NCI-H128 (cell line): ENCODE results near the gene TMEM267.
A peak's percentile ranks its signal among the peaks of the same experiment; 100 is the strongest.
"Not testable (repeated sequence)": the region's sequence is repeated elsewhere in the genome, so short reads cannot be mapped to it uniquely, and the experiment has no call there.

Experiments
- DNase-seq: peaks from one replicate; lab custom pipeline; 2025; ENCODE audit not compliant: unreplicated experiment; lab: John Stamatoyannopoulos, UW

The TMEM267 gene

GRCh38 chr5:43483298-43484105 is at the start of gene TMEM267:
TSS of gene TMEM267 (minus strand) at chr5:43483865. CDS start at chr5:43453969, 29,896 bp downstream.
- peak; percentile 87 for DNase-seq

GRCh38 chr5:43530648-43531047 is 47.0 kb upstream of the TMEM267 start:
- no peak for DNase-seq

GRCh38 chr5:43523662-43524072 is 40.0 kb upstream of the TMEM267 start:
- no peak for DNase-seq

GRCh38 chr5:43520615-43521014 is 37.0 kb upstream of the TMEM267 start:
- DNase-seq = no peak

GRCh38 chr5:43515678-43516048 is 32.0 kb upstream of the TMEM267 start:
- DNase-seq = no peak

GRCh38 chr5:43514816-43515677 is 31.4 kb upstream of the TMEM267 start, which contains the start of gene C5orf34:
TSS of gene C5orf34 (minus strand) at chr5:43515148. CDS start at chr5:43509339, 5,809 bp downstream.
- DNase-seq = peak; percentile 97

- DNase-seq = peak; percentile 51
Measured at GRCh38 chr5:43514471-43514815, 30.8 kb upstream of the TMEM267 start.

GRCh38 chr5:43514025-43514424 is 30.4 kb upstream of the TMEM267 start:
- no peak for DNase-seq

- DNase-seq = not testable (repeated sequence)
Measured at GRCh38 chr5:43511062-43511461, 27.4 kb upstream of the TMEM267 start.

- DNase-seq = no peak
Measured at GRCh38 chr5:43498581-43498980, 14.9 kb upstream of the TMEM267 start.

- DNase-seq = no peak
Measured at GRCh38 chr5:43497311-43498104, 13.8 kb upstream of the TMEM267 start.

- no peak for DNase-seq
Measured at GRCh38 chr5:43491326-43491725, 7.7 kb upstream of the TMEM267 start.

- DNase-seq = no peak
Measured at GRCh38 chr5:43486353-43486752, 2.7 kb upstream of the TMEM267 start.

- DNase-seq = no peak
Measured at GRCh38 chr5:43485406-43485805, 1.7 kb upstream of the TMEM267 start.

GRCh38 chr5:43484106-43484849 is 613 bp upstream of the TMEM267 start:
- DNase-seq = peak; percentile 78

GRCh38 chr5:43482490-43483297 is 971 bp downstream of the TMEM267 start:
- DNase-seq = no peak

GRCh38 chr5:43469671-43470391 is 13.8 kb downstream of the TMEM267 start:
- DNase-seq = no peak

GRCh38 chr5:43467100-43467499 is 16.6 kb downstream of the TMEM267 start:
- DNase-seq = no peak

GRCh38 chr5:43465455-43465854 is 18.2 kb downstream of the TMEM267 start:
- not testable (repeated sequence) for DNase-seq
